Stimulated activated naive CD8-positive, alpha-beta T cell treated with anti-CD3 and anti-CD28 coated beads, Interleukin-15, amount 100 ng/mL, for 72 hours (primary cell): ENCODE data around the gene TEC.
A peak's percentile ranks its signal among the peaks of the same experiment; 100 is the strongest.
"Not testable (repeated sequence)": the region's sequence is repeated elsewhere in the genome, so short reads cannot be mapped to it uniquely, and the experiment has no call there.

Experiments used
- ATAC-seq: fragments of 150-1000 bp; cut with Tn5 transposase; 2 replicates; pipeline ENCODE4 v1.10.0; 2021; ENCODE audit warnings: mild to moderate bottlenecking, moderate library complexity
- DNase-seq, 2 donors: peaks; one replicate each; pipeline ENCODE4 v3.0.0; 2021 to 2022
- H3K27ac Mint-ChIP-seq, 2 donors: one replicate each; pipeline ENCODE4 v1.8.0; 2022; ENCODE audit warnings: mild to moderate bottlenecking in 2 of 2, mixed read lengths in 2 of 2, moderate library complexity in 2 of 2
- H3K27me3 Mint-ChIP-seq: one replicate; pipeline ENCODE4 v1.8.0; 2022; ENCODE audit warnings: mixed read lengths
- H3K4me1 Mint-ChIP-seq: one replicate; pipeline ENCODE4 v1.8.0; 2022; ENCODE audit warnings: mild to moderate bottlenecking, mixed read lengths
- H3K4me3 Mint-ChIP-seq, 2 donors: one replicate each; pipeline ENCODE4 v1.8.0; 2022; ENCODE audit warnings: mild to moderate bottlenecking in 2 of 2, mixed read lengths in 2 of 2, moderate library complexity in 1 of 2
- H3K9me3 Mint-ChIP-seq, 2 donors: one replicate each; pipeline ENCODE4 v1.8.0; 2022; ENCODE audit warnings: mixed read lengths in 2 of 2

The TEC gene

GRCh38 chr4:48197643-48198237 is 71.9 kb downstream of the TEC start:
- H3K4me1 Mint-ChIP-seq = peaks cover 19% of the 10 kb centered on the region
- no peak for DNase-seq
- H3K27ac Mint-ChIP-seq = no peak overlapping the region
- no peaks in the 10 kb centered on the region for H3K9me3 Mint-ChIP-seq
- no peak for ATAC-seq
- no peak overlapping the region for H3K4me3 Mint-ChIP-seq
- H3K27me3 Mint-ChIP-seq = peaks cover 13% of the 10 kb centered on the region

- no peak overlapping the region for H3K27ac Mint-ChIP-seq
- H3K4me3 Mint-ChIP-seq = no peak overlapping the region
- DNase-seq (no peak), ATAC-seq (no peak)
- H3K4me1 Mint-ChIP-seq = peaks cover 19% of the 10 kb centered on the region
- H3K9me3 Mint-ChIP-seq = no peaks in the 10 kb centered on the region
- H3K27me3 Mint-ChIP-seq = peaks cover 13% of the 10 kb centered on the region
These were observed 72.7 kb downstream of the TEC start for GRCh38 chr4:48196758-48197504.

- Mint-ChIP-seq H3K9me3 (no peaks in the 10 kb centered on the region), H3K4me3 (no peak overlapping the region), H3K27ac (no peak overlapping the region), H3K27me3 (peaks cover 4% of the 10 kb centered on the region), H3K4me1 (peaks cover 19% of the 10 kb centered on the region)
- peak; percentile 33 for ATAC-seq
- no peak for DNase-seq
These were observed 73.8 kb downstream of the TEC start for GRCh38 chr4:48195853-48196252.

GRCh38 chr4:48195374-48195773 is 74.3 kb downstream of the TEC start:
- H3K27ac Mint-ChIP-seq = no peak overlapping the region
- H3K9me3 Mint-ChIP-seq = no peaks in the 10 kb centered on the region
- no peaks in the 10 kb centered on the region for H3K27me3 Mint-ChIP-seq
- DNase-seq (no peak), ATAC-seq (peak; percentile 31)
- no peak overlapping the region for H3K4me3 Mint-ChIP-seq
- peaks cover 19% of the 10 kb centered on the region for H3K4me1 Mint-ChIP-seq

- Mint-ChIP-seq H3K27ac (no peak overlapping the region), H3K4me1 (peaks cover 19% of the 10 kb centered on the region), H3K4me3 (no peak overlapping the region), H3K27me3 (no peaks in the 10 kb centered on the region), H3K9me3 (no peaks in the 10 kb centered on the region)
- no peak for DNase-seq
- ATAC-seq = no peak
These were observed 74.7 kb downstream of the TEC start for GRCh38 chr4:48194971-48195370.

GRCh38 chr4:48193921-48194468 is 75.6 kb downstream of the TEC start:
- Mint-ChIP-seq H3K27ac (no peak overlapping the region), H3K4me3 (no peak overlapping the region), H3K27me3 (no peaks in the 10 kb centered on the region), H3K4me1 (peaks cover 19% of the 10 kb centered on the region), H3K9me3 (no peaks in the 10 kb centered on the region)
- DNase-seq (no peak), ATAC-seq (no peak)

- Mint-ChIP-seq H3K4me3 (no peak overlapping the region), H3K4me1 (peaks cover 19% of the 10 kb centered on the region), H3K9me3 (no peaks in the 10 kb centered on the region), H3K27ac (no peak overlapping the region), H3K27me3 (no peaks in the 10 kb centered on the region)
- no peak for DNase-seq
- ATAC-seq = no peak
These were observed 76.4 kb downstream of the TEC start for GRCh38 chr4:48193096-48193836.

GRCh38 chr4:48191758-48192157 is 77.9 kb downstream of the TEC start:
- Mint-ChIP-seq H3K27me3 (no peaks in the 10 kb centered on the region), H3K9me3 (no peaks in the 10 kb centered on the region), H3K4me3 (no peak overlapping the region), H3K27ac (no peak overlapping the region), H3K4me1 (peaks cover 19% of the 10 kb centered on the region)
- DNase-seq (no peak), ATAC-seq (no peak)

GRCh38 chr4:48190839-48191238 is 78.8 kb downstream of the TEC start:
- ATAC-seq = no peak
- Mint-ChIP-seq H3K4me3 (no peak overlapping the region), H3K9me3 (no peaks in the 10 kb centered on the region)

GRCh38 chr4:48189731-48190130 is 79.9 kb downstream of the TEC start:
- Mint-ChIP-seq H3K9me3 (no peaks in the 10 kb centered on the region), H3K27ac (no peak overlapping the region), H3K4me3 (no peak overlapping the region), H3K4me1 (peaks cover 6% of the 10 kb centered on the region), H3K27me3 (no peaks in the 10 kb centered on the region)
- no peak for DNase-seq
- no peak for ATAC-seq

More at GRCh38 chr4:48190839-48191238, 78.8 kb downstream of the TEC start:
- no peaks in the 10 kb centered on the region for H3K27me3 Mint-ChIP-seq
- peaks cover 14% of the 10 kb centered on the region for H3K4me1 Mint-ChIP-seq
- H3K27ac Mint-ChIP-seq = no peak overlapping the region
- DNase-seq = no peak

GRCh38 chr4:48188390-48188789 is 81.2 kb downstream of the TEC start:
- no peak for DNase-seq
- H3K4me1 Mint-ChIP-seq = no peaks in the 10 kb centered on the region
- no peak overlapping the region for H3K4me3 Mint-ChIP-seq
- no peak for ATAC-seq
- H3K27me3 Mint-ChIP-seq = no peaks in the 10 kb centered on the region
- H3K27ac Mint-ChIP-seq = no peak overlapping the region
- no peaks in the 10 kb centered on the region for H3K9me3 Mint-ChIP-seq

GRCh38 chr4:48187813-48188212 is 81.8 kb downstream of the TEC start:
- DNase-seq (no peak), ATAC-seq (no peak)
- no peak overlapping the region for H3K27ac Mint-ChIP-seq
- H3K4me3 Mint-ChIP-seq = no peak overlapping the region
- no peaks in the 10 kb centered on the region for H3K27me3 Mint-ChIP-seq
- H3K4me1 Mint-ChIP-seq = no peaks in the 10 kb centered on the region
- no peaks in the 10 kb centered on the region for H3K9me3 Mint-ChIP-seq

- ATAC-seq, H3K9me3 Mint-ChIP-seq, H3K27ac Mint-ChIP-seq, H3K4me1 Mint-ChIP-seq, DNase-seq, H3K27me3 Mint-ChIP-seq, H3K4me3 Mint-ChIP-seq: not testable (repeated sequence)
These were observed 82.6 kb downstream of the TEC start for GRCh38 chr4:48187066-48187465.

GRCh38 chr4:48186394-48186793 is 83.2 kb downstream of the TEC start:
- DNase-seq = not testable (repeated sequence)

GRCh38 chr4:48184882-48185281 is 84.8 kb downstream of the TEC start:
- ATAC-seq = no peak

More at GRCh38 chr4:48186394-48186793, 83.2 kb downstream of the TEC start:
- ATAC-seq, H3K27me3 Mint-ChIP-seq, H3K27ac Mint-ChIP-seq, H3K9me3 Mint-ChIP-seq, H3K4me1 Mint-ChIP-seq, H3K4me3 Mint-ChIP-seq: not testable (repeated sequence)

GRCh38 chr4:48180234-48180633 is 89.4 kb downstream of the TEC start:
- no peaks in the 10 kb centered on the region for H3K27me3 Mint-ChIP-seq
- H3K27ac Mint-ChIP-seq = no peak overlapping the region
- peaks cover 39% of the 10 kb centered on the region for H3K4me1 Mint-ChIP-seq
- ATAC-seq (peak; percentile 79), DNase-seq (no peak)
- H3K9me3 Mint-ChIP-seq = peaks cover 11% of the 10 kb centered on the region in 2 donors
- no peak overlapping the region for H3K4me3 Mint-ChIP-seq

More at GRCh38 chr4:48184882-48185281, 84.8 kb downstream of the TEC start:
- no peak overlapping the region for H3K4me3 Mint-ChIP-seq
- no peaks in the 10 kb centered on the region for H3K27me3 Mint-ChIP-seq
- no peak for DNase-seq
- peaks cover 11% of the 10 kb centered on the region for H3K4me1 Mint-ChIP-seq
- H3K9me3 Mint-ChIP-seq = no peaks in the 10 kb centered on the region
- no peak overlapping the region for H3K27ac Mint-ChIP-seq
